Mononuclear cell (primary cell): ENCODE data around the gene FLAD1. TPM values are rescaled to one million over a fixed set of nuclear protein-coding genes. Genes with fewer than 3 reads are reported as not detected.

ENCODE experiments used
- H3K27me3 ChIP-seq: 2 replicates; pipeline ENCODE4 v1.6.0; 2011; ENCODE audit warnings: low read length, control low read depth; ENCODE audit not compliant: insufficient read depth
- H3K4me1 ChIP-seq: 2 replicates; pipeline ENCODE4 v1.5.1; 2011; ENCODE audit warnings: mild to moderate bottlenecking, low read length, control low read depth; ENCODE audit not compliant: insufficient read depth
- H3K4me3 ChIP-seq: 2 replicates; pipeline ENCODE4 v1.5.1; 2011; ENCODE audit warnings: mild to moderate bottlenecking, low read length, moderate library complexity
- H3K9me3 ChIP-seq: 2 replicates; pipeline ENCODE4 v1.5.1; 2011; ENCODE audit warnings: low read depth, mild to moderate bottlenecking, control low read depth, low read length
- total RNA-seq: library from RNA; depleted of rRNA; stranded (reverse); fragments of >200 nt; gene quantifications from one replicate; pipeline ENCODE4 v1.2.3, GENCODE V29; 2012

Gene FLAD1
- total RNA-seq, 1 donor = 11.3 TPM

DNA sequence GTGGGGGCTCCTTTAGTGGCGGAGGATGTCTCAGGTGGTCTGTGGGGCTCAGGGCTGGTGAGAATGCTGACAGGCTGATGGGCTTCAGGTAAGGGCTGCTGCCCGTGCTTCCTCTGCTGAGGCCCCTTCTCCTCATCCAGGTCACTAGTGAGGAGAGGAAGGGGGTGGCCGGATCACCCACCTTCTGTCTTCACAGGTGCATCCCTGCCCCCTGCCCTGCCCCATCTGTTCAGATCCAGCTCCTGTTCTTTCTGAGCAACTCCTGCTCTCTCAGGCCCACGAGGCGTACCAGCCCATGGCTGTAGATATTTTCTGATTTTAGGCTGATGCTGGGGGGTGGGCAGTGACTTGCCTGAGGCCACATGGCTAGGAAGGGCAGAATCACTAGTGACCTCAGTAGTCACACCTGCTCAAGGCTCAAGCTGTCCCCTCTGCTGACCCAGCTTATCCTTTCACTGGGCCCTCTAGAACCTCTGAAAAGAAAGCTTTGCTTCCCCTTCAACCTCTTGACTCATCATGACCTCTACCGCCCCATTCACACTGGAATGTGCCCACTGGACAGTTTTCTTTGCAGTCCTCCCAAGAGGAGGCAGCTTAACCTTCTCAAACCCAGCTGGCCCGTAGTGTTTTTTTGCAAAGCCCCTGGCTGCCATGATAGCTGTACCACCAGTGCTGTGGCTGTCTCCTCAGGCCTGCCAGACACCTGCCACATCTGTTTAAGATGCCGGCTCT is 35.6 kb downstream of the FLAD1 start:
- Histone ChIP-seq H3K27me3 (no peaks in the 10 kb centered on the region), H3K4me3 (no peak overlapping the region), H3K4me1 (peaks cover 44% of the 10 kb centered on the region), H3K9me3 (no peaks in the 10 kb centered on the region)

DNA sequence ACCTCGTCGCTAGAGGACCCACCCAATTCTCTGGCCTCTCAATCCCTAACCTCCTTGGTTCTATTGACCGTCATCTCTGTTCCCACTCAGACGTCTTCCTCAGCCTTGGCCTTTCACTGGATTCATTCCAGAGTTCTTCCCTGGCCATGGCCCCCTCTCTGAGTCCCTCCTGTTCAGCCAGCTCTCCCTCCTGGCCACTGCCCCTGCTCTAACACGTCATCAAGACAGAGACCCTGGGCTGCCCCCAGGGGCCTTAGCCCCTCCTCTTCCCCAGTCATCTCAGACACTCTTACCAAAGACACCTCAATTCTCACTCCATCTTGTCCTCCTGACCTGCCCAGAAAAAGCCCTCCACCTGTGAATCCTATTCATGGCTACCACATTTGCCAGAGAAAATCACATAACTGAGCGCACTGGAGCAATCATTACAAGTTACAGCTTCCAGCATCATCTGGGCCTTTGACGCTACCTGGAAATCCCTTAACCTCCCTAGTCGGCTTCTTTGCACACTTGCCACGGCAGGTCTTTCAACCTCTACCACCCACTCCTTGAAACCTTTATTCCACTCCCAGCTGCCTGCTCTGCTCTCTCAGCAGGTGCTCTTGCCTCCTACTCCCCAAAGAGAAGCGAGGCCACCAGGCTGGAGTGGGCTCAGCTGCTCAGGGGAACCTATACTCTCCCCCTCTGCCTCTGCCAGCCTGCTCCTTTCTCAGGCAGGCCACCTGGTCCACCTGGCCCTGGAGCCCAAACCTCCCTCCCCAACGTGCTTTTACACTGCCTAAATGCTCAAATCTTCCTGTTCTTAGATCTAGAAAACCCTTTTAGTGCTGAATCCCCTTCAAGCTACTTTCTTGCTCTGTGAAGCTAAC is 36.5 kb downstream of the FLAD1 start:
- peaks cover 35% of the 10 kb centered on the region for H3K4me1 ChIP-seq

DNA sequence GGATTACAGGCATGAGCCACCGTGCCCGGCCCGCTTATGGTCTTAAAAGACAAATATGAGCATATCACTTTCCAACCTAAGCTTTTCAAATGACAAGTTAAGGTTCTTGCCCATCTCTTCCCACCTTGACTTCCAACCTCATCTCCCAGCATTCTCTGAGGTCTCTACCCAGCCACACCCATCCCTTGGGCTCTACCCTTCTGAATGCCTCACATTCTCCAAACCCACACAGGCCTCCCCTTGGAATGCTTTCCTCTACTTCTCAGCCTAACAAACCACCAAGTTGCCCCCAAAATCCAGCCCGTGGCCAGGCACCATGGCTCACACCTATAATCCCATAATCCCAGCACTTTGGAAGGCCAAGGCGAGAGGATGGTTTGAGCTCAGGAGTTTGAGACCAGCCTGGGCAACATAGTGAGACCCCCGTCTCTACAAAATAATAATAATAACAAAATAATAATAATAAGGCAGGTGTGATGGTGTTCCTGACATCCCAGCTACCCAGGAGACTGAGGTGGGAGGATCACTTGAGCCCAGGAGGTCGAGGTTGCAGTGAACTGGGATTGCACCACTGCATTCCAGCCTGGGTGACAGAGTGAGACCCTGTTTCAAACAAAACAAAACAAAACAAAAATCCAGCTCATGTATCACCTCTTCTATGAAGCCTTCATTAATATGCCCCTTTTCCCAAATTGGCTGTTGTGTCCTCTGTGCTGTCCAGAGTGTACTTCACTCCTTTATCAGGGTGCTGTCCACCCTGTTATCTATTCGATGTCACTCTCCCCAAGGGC is 39.2 kb downstream of the FLAD1 start:
- no peaks in the 10 kb centered on the region for H3K27me3 ChIP-seq
- H3K4me3 ChIP-seq = no peak overlapping the region
- peaks cover 9% of the 10 kb centered on the region for H3K4me1 ChIP-seq
- no peaks in the 10 kb centered on the region for H3K9me3 ChIP-seq

More for the DNA sequence above, 36.5 kb downstream of the FLAD1 start:
- no peak overlapping the region for H3K4me3 ChIP-seq
- H3K9me3 ChIP-seq = no peaks in the 10 kb centered on the region
- no peaks in the 10 kb centered on the region for H3K27me3 ChIP-seq

DNA sequence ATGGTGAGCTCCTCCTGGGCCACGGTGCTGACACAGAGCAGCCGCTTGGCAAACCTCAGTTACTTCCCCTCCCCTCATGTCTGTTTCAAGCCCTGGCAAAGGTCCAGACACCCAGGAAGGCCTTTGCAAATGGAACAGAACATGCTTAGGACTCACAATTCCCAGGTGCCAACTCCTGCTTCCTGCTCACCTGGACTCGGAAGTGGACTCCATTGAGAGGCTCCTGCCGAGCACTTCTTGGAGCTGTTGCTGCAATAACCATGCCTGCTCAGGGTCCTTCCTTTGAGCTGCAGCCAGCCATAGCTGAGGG is 39.7 kb downstream of the FLAD1 start:
- Histone ChIP-seq H3K4me1 (peaks cover 3% of the 10 kb centered on the region), H3K4me3 (no peak overlapping the region), H3K9me3 (no peaks in the 10 kb centered on the region), H3K27me3 (no peaks in the 10 kb centered on the region)

DNA sequence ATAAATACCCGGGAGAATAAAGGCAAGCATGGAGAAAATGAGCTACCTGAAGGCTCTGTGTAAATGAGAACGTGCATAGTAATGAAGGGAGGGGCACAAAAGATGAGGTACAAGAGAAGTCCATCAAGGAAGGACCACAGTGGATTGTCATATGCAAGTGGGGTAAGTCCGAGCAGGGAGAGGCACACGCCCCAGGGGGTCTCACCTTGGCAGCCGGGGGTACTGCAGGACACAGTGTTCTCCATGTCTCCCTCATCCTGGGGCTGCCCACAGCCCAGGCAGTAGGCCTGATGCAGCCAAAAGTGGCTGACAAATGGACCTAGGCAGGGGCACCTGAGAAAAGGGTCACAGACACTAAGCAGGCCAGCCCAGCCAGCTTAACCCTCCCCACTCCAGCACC is 40.5 kb downstream of the FLAD1 start:
- Histone ChIP-seq H3K4me1 (peaks cover 6% of the 10 kb centered on the region), H3K27me3 (no peaks in the 10 kb centered on the region), H3K9me3 (no peaks in the 10 kb centered on the region), H3K4me3 (no peak overlapping the region)

DNA sequence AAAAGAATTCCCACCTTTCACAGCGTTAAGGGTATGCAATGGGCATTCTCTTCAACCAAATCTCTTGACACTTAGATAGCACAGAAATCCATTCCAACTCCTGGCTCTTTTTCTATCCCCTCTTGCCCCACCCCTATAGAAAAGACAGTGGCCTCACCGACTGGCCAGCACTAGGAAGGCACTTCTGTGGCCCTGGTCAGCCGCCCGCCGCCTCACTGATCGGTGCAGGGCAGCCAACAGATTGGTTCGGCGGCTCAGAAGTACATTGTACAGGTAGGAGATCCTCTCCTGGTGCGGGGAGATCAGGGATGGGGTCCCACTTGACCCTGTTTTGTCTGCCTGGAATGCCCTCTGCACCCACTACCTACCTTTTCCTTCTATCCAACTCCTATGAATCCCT is 41.2 kb downstream of the FLAD1 start:
- H3K9me3 ChIP-seq = no peaks in the 10 kb centered on the region
- H3K4me1 ChIP-seq = peaks cover 11% of the 10 kb centered on the region
- no peaks in the 10 kb centered on the region for H3K27me3 ChIP-seq
- no peak overlapping the region for H3K4me3 ChIP-seq

DNA sequence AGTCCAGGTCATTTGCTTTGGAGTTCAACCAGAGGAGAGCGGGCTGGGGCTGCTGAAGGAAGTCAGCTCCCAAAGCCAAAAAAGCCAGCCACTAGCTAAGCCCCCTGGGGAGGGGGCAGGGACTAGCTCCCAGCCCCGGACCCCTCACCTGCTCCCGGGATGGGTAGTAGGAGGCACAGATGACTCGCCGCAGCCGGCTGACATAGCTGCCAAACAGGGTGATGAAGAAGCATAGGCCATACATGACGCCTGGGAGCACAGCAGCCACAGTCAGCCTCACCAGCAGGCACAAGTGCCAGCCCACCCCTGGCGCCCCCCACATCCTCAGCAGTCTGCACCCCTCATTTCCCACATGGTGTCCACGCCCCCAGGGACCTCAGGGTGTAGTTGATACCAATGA is 43.0 kb downstream of the FLAD1 start:
- Histone ChIP-seq H3K4me1 (peaks cover 11% of the 10 kb centered on the region), H3K4me3 (no peak overlapping the region), H3K9me3 (no peaks in the 10 kb centered on the region), H3K27me3 (no peaks in the 10 kb centered on the region)

DNA sequence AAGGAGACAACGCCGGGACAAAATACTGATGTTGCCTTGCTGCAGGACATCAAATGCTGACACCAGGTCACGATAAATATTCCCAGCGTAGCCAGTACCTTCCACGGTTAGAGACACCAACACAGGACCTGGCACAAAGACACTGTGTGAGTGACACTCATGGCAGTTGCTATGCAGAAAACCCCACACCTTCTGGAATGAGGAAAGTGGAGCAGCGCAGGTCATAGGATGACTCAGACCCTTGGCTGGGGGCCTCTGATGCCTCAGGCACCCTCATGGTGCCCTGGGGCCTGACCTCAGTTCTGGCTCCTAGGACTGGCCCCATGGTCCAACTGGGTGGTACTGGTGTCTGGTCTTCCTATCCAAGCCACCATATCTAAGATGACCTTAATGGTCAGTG is 43.4 kb downstream of the FLAD1 start:
- Histone ChIP-seq H3K9me3 (no peaks in the 10 kb centered on the region), H3K4me3 (no peak overlapping the region), H3K27me3 (no peaks in the 10 kb centered on the region)

DNA sequence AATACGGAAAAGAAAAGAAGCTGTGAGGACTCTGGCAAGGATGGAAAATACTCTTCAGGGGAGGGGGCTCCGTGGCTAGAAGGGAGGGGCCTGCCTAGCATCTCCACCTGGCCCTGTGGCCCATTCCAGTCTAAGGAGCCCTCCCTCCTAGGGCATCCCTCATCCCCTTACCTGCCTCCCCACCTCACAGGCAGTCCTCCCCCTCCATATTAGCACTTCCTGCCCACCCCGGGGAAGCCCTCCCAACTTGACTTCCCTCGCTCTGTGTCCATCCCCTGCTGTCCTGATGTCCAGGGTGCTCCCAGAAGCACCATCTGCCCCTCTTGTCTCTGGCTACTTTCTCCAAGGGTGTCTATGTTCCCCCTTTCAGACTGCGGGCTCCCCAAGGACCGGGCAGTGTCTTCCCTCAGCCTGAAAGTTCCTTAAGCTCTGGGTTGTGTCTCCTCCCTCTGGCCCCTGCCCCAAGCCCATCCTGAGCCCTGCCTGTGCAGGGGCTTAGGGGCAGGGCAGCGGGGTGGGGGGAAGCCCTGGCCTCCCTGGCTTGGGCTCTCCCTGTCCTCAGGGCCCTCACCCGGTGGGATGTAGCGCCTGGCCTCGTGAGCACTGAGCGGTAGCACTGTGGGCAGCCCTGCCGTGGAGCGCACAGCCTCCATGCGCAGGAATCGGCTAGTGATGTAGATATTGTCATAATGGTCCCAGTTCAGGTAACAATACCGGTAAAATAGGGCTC is 46.5 kb downstream of the FLAD1 start:
- H3K9me3 ChIP-seq = no peaks in the 10 kb centered on the region
- no peak overlapping the region for H3K4me3 ChIP-seq
- peaks cover 11% of the 10 kb centered on the region for H3K4me1 ChIP-seq
- no peaks in the 10 kb centered on the region for H3K27me3 ChIP-seq

More for the DNA sequence above, 43.4 kb downstream of the FLAD1 start:
- peaks cover 11% of the 10 kb centered on the region for H3K4me1 ChIP-seq

DNA sequence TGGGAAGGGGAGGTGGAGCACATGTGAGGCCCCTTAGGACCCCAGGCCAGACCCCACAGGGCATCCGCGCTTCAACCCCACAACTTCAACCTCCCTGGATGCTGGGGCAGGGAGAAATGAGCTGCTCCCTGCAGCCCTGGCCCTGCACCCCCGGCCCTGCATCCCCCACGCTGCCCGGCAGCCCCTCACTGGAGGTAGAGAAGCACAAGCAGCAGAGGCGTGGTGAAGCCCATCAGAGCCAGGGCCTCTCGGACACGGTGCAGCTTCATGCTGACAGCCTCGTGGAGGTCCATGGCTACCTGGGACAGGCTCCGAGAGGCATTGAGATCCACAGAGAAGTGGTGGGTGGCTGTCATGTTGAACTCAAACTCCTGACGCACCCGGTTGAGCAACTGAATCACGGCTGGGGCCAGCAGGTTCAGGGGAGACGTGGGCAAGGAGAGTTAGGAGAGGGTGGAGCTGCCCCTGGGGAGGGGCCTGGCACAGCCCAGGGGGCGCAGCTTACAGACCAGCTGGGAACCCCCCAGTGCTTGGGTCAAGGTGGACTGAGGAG is 47.2 kb downstream of the FLAD1 start:
- no peak overlapping the region for H3K4me3 ChIP-seq
- H3K9me3 ChIP-seq = no peaks in the 10 kb centered on the region
- H3K4me1 ChIP-seq = peaks cover 11% of the 10 kb centered on the region
- no peaks in the 10 kb centered on the region for H3K27me3 ChIP-seq

DNA sequence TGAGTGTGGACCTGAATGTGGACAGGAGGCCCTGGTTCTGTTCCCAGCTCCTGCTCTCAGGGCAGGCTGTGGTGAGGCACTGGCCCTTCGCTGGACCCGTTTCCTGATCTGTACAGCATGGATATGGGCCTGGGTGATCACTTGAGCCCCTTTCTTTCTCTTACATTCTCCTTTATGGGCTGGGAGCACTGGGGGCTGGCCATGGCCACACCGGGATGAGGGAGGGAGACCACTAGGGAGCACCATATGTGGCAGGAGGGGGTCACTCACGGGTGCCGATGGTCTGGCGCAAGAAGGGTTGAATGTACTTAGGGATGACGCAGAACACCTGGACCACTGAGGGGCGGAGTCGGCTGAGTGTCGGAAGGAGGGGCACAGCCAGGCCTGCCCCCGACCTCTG is 47.8 kb downstream of the FLAD1 start:
- Histone ChIP-seq H3K4me3 (no peak overlapping the region), H3K27me3 (no peaks in the 10 kb centered on the region), H3K4me1 (peaks cover 15% of the 10 kb centered on the region), H3K9me3 (no peaks in the 10 kb centered on the region)

DNA sequence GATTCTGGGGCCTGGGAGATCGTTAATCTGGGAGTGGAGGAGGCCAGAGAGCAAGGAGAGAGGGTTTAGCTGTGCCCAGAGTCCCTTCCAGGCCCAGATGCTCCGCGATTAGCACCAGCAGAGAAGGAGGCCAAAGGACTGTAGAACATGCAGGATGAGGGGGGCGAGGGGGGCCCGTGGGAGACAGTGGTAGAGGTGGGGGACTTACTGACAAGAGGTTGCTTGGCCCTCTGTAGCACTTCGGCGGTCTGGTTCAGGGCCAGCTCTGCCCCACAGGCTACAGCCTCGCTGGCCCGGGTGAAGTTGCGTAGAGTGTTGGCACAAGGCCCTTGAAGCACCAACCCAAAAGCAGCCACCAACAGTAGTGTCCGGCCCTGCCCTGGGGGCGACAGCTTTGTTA is 49.7 kb downstream of the FLAD1 start:
- Histone ChIP-seq H3K9me3 (no peaks in the 10 kb centered on the region), H3K4me3 (no peak overlapping the region), H3K27me3 (no peaks in the 10 kb centered on the region), H3K4me1 (peaks cover 23% of the 10 kb centered on the region)

DNA sequence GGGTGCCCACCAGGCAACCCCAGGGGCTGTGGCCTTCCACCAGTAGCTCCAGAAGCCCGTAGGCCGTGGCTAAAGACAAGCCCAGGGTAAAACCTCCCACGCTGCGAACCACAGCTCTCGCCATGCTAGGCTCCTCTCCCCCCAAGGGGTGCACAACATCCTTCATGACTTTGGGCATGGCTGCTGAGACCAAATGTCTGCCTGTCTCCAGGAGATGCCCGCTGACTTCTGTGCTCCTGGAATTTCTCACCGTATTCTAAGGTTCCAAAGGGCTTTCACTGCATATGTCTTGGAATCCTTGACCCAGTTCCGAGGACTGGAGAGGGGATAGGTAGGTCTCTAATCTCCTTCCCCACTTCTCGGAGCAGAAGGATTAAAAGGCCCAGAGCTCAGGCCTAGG is 50.4 kb downstream of the FLAD1 start, which contains the start of the genes DCST1 and DCST2:
TSS of gene DCST1 (plus strand) at position 301 of the 400 bp plus-strand sequence. CDS start 213 bp downstream, outside the sequence.
TSS of gene DCST2 (minus strand) at position 258 of the 400 bp plus-strand sequence. CDS start at position 178, 80 bp downstream.
- Histone ChIP-seq H3K9me3 (no peaks in the 10 kb centered on the region), H3K4me3 (no peak within 1 kb of the TSS), H3K27me3 (no peaks in the 10 kb centered on the region), H3K4me1 (peaks cover 20% of the 10 kb centered on the region)
